Measurements from ENCODE around the gene RNF217. TPM values are rescaled to one million over a fixed set of nuclear protein-coding genes. Genes with fewer than 3 reads are reported as not detected.
"Not testable (repeated sequence)": the region's sequence is repeated elsewhere in the genome, so short reads cannot be mapped to it uniquely, and the experiment has no call there.

The RNF217 gene
- total RNA-seq, 1 experiment from 2014 or later = not detected

DNA sequence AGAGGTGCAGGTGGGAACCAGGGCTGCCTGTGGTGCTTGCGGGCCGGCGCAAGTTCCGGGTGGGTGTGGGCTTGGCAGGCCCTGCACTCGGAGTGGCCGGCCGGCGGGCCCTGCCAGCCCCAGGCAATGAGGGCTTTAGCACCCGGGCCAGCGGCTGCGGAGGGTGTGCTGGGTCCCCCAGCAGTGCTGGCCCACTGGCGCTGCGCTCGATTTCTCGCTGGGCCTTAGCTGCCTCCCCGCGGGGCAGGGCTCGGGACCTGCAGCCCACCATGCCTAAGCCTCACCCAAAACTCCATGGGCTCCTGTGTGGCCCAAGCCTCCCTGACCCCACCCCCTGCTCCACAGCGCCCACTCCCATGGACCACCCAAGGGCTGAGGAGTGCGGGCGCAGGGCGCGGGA, 163.6 kb downstream of the RNF217 start:
- DNase-seq (ENCODE audit: low spot score) = not testable (repeated sequence)

DNA sequence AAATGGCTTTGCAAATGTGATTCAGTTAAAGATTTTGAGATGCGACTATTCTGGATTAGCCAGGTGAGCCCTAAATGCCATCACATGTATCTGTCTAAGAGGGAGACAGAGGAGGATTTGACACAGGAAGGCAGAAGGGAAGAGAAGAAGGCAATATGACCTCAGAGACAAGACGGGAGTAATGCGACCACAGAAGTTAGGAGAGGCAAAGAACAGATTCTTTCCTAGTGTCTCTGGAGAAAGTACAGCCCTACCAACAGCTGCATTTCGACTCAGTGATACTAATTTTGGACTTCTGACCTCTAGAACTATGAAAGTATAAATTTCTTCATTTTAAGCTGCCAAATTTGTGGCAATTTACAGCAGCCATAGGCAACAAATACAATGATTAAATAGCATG, 167.1 kb downstream of the RNF217 start:
- no peak for DNase-seq (ENCODE audit: low spot score)

DNA sequence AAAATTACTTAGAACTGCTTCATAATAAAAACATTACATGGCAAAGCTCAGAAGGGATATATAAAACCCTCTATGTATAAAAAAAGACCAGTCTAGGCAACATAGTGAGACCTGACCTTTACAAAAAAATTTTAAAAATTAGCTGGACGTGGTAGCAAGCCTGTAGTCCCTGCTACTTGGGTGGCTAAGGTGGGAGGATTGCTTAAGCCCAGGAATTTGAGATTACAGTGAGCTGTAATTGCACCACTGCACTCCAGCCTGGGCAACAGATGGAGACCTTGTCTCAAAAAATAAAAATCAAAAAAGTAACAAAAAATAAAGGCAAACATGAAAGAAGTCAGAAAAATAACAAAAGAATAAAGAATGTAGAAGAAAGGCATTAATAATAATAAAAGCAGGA, 169.8 kb downstream of the RNF217 start:
- DNase-seq (ENCODE audit: low spot score) = no peak

DNA sequence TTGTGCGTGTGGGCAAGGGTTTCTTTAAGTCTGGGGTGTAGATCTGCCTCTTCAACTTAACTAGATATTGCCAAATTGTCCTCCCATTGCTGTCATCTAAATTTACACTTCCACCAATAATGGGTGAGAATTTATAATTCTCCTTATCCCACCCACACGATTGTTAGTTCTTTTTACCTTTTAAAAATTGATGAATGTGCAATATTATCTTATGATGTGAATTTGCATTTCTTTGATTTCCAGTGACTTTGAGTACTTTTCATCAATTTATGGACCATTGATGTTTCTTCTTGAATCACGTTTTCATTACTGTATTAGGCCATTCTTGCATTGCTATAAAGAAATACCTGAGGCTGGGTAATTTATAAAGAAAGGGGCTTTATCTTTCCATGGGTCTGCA, 174.1 kb downstream of the RNF217 start:
- no peak for DNase-seq (ENCODE audit: low spot score)

DNA sequence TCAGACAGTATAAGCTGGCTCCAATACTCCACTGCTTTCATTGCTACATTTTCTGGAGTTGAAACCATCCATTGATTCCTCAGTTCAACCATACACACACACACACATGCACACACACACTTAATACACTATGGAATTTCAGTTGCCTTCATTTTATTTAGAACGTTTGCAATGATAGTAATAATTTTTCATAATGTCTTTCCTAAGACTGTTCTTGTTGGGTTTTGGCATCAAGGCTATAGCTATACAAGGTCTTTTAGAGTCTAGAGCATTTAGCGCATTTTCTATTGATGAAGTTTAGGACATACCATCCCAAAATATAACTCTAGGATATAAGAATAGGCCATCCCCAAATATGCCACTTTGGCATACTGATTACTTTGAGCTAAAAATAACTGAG, 175.8 kb downstream of the RNF217 start:
- no peak for DNase-seq (ENCODE audit: low spot score)

DNA sequence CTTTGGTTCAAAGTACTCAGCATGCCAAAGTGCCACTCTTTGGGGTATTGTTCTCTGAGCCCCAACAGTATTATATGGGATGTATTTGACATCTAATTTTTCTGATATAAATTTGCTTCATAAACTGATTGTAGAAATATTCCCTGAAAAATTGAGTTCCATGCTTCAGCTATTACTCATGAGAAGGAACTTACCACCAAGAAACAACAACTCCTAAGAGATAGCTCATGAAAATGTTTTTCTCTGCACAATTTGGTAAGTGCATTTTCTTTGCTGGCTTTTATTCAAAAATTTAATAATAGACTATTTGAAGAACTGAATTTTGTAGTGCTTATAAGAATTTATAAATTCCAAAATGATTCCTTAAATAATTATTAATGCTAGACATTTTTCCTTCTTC, 178.6 kb downstream of the RNF217 start:
- no peak for DNase-seq (ENCODE audit: low spot score)

Other genes starting within 250 kb of the RNF217 start
- 53.9 and 56.9 TPM in 2 replicates for gene TPD52L1, start 191.3 kb downstream of the RNF217 start, total RNA-seq (2014; rRNA removed; shearing (Covaris generic))